CD14-positive monocyte (primary cell): Measurements from ENCODE around the gene CILP2. TPM values are rescaled to one million over a fixed set of nuclear protein-coding genes. Genes with fewer than 3 reads are reported as not detected.

Experiments
- DNase-seq, 3 donors: peaks; one replicate each; pipeline ENCODE4 v3.0.0-alpha.2; 2011 to 2022
- H2AFZ ChIP-seq: 2 replicates; pipeline ENCODE4 v1.6.0; 2012; ENCODE audit warnings: mild to moderate bottlenecking, low read depth, low read length, inconsistent platforms; ENCODE audit not compliant: insufficient read depth, poor library complexity, severe bottlenecking
- H3K27ac ChIP-seq, 2 donors: 1 replicate in 1 of 2; 2 replicates in 1 of 2; pipeline ENCODE4 v1.5.1; 2012 to 2013; ENCODE audit warnings: low read length in 2 of 2, control low read depth in 1 of 2, inconsistent platforms in 1 of 2, low read depth in 1 of 2, mild to moderate bottlenecking in 1 of 2
- H3K27me3 ChIP-seq, 2 donors: one replicate each; pipeline versions ENCODE4 v1.6.0 to v1.6.1; 2011 to 2013; ENCODE audit warnings: low read length in 2 of 2; ENCODE audit not compliant: control insufficient read depth in 2 of 2, insufficient read depth in 2 of 2
- H3K36me3 ChIP-seq, 2 donors: replicated peaks in 1 of 2; 1 replicate in 1 of 2; 2 replicates in 1 of 2; pipeline versions ENCODE4 v1.5.1 to v1.6.1; 2012 to 2013; ENCODE audit warnings: low read length in 2 of 2, control low read depth in 1 of 2, inconsistent platforms in 1 of 2, mild to moderate bottlenecking in 1 of 2; ENCODE audit not compliant: insufficient read depth in 2 of 2, control insufficient read depth in 1 of 2
- H3K4me1 ChIP-seq, 2 donors: 1 replicate in 1 of 2; 2 replicates in 1 of 2; pipeline versions ENCODE4 v1.5.1 to v1.6.1; 2012 to 2013; ENCODE audit warnings: low read length in 2 of 2, control low read depth in 1 of 2, inconsistent platforms in 1 of 2, mild to moderate bottlenecking in 1 of 2, moderate library complexity in 1 of 2; ENCODE audit not compliant: insufficient read depth in 2 of 2, control insufficient read depth in 1 of 2
- H3K4me2 ChIP-seq: replicated peaks from 2 replicates; pipeline ENCODE3; 2012; ENCODE audit warnings: low read length, moderate library complexity, mild to moderate bottlenecking; ENCODE audit not compliant: poor library complexity, severe bottlenecking; ENCODE audit errors: extremely low read depth
- H3K4me3 ChIP-seq, 3 experiments: fragments of 200-600 bp in 1 of 3; sonication (generic) in 1 of 3; replicated peaks in 1 of 3; 1 replicate in 2 of 3; 2 replicates in 1 of 3; pipeline ENCODE4 v1.5.1; 2011 to 2013; ENCODE audit warnings: low read length in 3 of 3, mild to moderate bottlenecking in 3 of 3, control low read depth in 2 of 3, low read depth in 2 of 3, inconsistent platforms in 1 of 3, moderate library complexity in 1 of 3
- H3K79me2 ChIP-seq: 2 replicates; pipeline ENCODE4 v1.6.0; 2012; ENCODE audit warnings: mild to moderate bottlenecking, control low read depth, inconsistent platforms, low read length, moderate library complexity; ENCODE audit not compliant: insufficient read depth
- H3K9ac ChIP-seq: 2 replicates; pipeline ENCODE4 v1.6.0; 2017; ENCODE audit warnings: low read length, mild to moderate bottlenecking; ENCODE audit not compliant: insufficient read depth, poor library complexity, severe bottlenecking
- H3K9me3 ChIP-seq, 2 donors: replicated peaks in 1 of 2; 1 replicate in 1 of 2; 2 replicates in 1 of 2; pipeline versions ENCODE4 v1.5.1 to v1.6.1; 2012 to 2013; ENCODE audit warnings: low read length in 2 of 2, control low read depth in 1 of 2; ENCODE audit not compliant: control insufficient read depth in 1 of 2, insufficient read depth in 1 of 2
- H4K20me1 ChIP-seq: 2 replicates; pipeline ENCODE4 v1.6.0; 2012; ENCODE audit warnings: mild to moderate bottlenecking, low read length, control low read depth, moderate library complexity; ENCODE audit not compliant: insufficient read depth
- H3K27ac Mint-ChIP-seq, 7 donors: one replicate each; pipeline ENCODE4 v1.8.0; 2020; ENCODE audit warnings: mild to moderate bottlenecking in 7 of 7, mixed read lengths in 7 of 7, moderate library complexity in 6 of 7, inconsistent platforms in 2 of 7
- H3K27me3 Mint-ChIP-seq, 3 donors: one replicate each; pipeline ENCODE4 v1.8.0; 2021 to 2022; ENCODE audit warnings: low read depth in 3 of 3, mild to moderate bottlenecking in 3 of 3, mixed read lengths in 3 of 3, moderate library complexity in 3 of 3, inconsistent platforms in 1 of 3
- H3K36me3 Mint-ChIP-seq, 2 donors: one replicate each; pipeline ENCODE4 v1.8.0; 2020; ENCODE audit warnings: mixed read lengths in 2 of 2, inconsistent platforms in 1 of 2, mild to moderate bottlenecking in 1 of 2
- H3K4me1 Mint-ChIP-seq: one replicate; pipeline ENCODE4 v1.8.0; 2020; ENCODE audit warnings: mild to moderate bottlenecking, mixed read lengths
- H3K4me3 Mint-ChIP-seq, 2 donors: one replicate each; pipeline ENCODE4 v1.8.0; 2020; ENCODE audit warnings: mild to moderate bottlenecking in 2 of 2, mixed read lengths in 2 of 2, moderate library complexity in 1 of 2
- H3K9me3 Mint-ChIP-seq, 7 donors: one replicate each; pipeline ENCODE4 v1.8.0; 2020 to 2022; ENCODE audit warnings: mixed read lengths in 7 of 7, mild to moderate bottlenecking in 6 of 7, moderate library complexity in 6 of 7, inconsistent platforms in 2 of 7
- WGBS: methylation state at CpG from one replicate; pipeline ENCODE4 v1.1.5; 2013; ENCODE audit warnings: missing lambda C conversion rate; ENCODE audit not compliant: insufficient coverage; 5-methylcytosine and 5-hydroxymethylcytosine counted together
- intact Hi-C, 2 donors: fragments of 100-400 bp; cut with micrococcal nuclease; formaldehyde crosslinking; loops; one replicate each; pipeline versions ENCODE4 v1.15.0 to v1.15.1; 2023
- polyA plus RNA-seq, 3 donors: library from polyadenylated mRNA; depleted of rRNA in 1 of 3; unstranded in 2 of 3; stranded (reverse) in 1 of 3; fragments of 300-500 nt in 2 of 3; fragments of >200 nt in 1 of 3; fragmentation: Illumina TruSeq in 2 of 3; gene quantifications; 1 replicate in 2 of 3; 2 replicates in 1 of 3; pipeline ENCODE4 v1.2.3, GENCODE V29; 2012 to 2021
- TF ChIP-seq, protein P1 (sequence below): fragments of 200-600 bp; IDR thresholded peaks from one replicate; pipeline ENCODE4 v1.8.0; 2022; ENCODE audit warnings: antibody characterized with exemption, mild to moderate bottlenecking

Gene CILP2
- polyA plus RNA-seq, 3 donors: 0.04 TPM; not detected in 2

DNA sequence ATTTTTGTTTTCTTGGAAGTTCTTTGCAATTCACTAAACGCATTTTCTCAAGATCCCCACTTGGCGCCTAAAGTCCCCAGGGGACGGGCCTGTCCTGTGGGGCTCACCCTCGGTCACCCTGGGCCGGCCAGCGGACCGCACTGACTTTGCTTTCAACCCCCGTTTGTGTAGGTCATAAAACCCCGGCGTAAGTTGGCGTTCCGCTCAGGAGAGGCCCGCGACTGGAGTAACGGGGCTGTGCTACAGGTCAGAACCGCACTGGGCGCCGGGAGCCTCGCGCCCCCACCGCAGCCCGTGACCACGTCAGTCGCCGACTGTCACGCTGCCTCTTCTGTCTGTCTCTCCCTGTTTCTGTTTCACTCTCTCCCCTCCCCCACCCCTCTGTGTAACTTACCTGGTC lies 36.3 kb upstream of the CILP2 start:
- Histone ChIP-seq H3K79me2 (no peaks in the 10 kb centered on the region), H3K27me3 (no peaks in the 10 kb centered on the region), H3K4me2 (no peak overlapping the region), H3K9ac (no peak overlapping the region), H4K20me1 (peaks cover 31% of the 10 kb centered on the region), H2AFZ (no peak overlapping the region), H3K36me3 (peaks cover 97 to 100% of the 10 kb centered on the region in 2 donors), H3K4me3 (no peak overlapping the region), H3K27ac (no peak overlapping the region), H3K4me1 (no peaks in the 10 kb centered on the region), H3K9me3 (no peaks in the 10 kb centered on the region)
- TF ChIP-seq, protein P1, sequence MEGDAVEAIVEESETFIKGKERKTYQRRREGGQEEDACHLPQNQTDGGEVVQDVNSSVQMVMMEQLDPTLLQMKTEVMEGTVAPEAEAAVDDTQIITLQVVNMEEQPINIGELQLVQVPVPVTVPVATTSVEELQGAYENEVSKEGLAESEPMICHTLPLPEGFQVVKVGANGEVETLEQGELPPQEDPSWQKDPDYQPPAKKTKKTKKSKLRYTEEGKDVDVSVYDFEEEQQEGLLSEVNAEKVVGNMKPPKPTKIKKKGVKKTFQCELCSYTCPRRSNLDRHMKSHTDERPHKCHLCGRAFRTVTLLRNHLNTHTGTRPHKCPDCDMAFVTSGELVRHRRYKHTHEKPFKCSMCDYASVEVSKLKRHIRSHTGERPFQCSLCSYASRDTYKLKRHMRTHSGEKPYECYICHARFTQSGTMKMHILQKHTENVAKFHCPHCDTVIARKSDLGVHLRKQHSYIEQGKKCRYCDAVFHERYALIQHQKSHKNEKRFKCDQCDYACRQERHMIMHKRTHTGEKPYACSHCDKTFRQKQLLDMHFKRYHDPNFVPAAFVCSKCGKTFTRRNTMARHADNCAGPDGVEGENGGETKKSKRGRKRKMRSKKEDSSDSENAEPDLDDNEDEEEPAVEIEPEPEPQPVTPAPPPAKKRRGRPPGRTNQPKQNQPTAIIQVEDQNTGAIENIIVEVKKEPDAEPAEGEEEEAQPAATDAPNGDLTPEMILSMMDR: no peak
- H3K4me1 Mint-ChIP-seq: peaks cover 2% of the 10 kb centered on the region
- H3K9me3 Mint-ChIP-seq: peaks cover 0 to 5% (median 0%) of the 10 kb centered on the region in 7 donors
- peaks cover 0 to 3% (median 0%) of the 10 kb centered on the region in 3 donors for H3K27me3 Mint-ChIP-seq
- no peak for DNase-seq
- no peak overlapping the region for H3K4me3 Mint-ChIP-seq
- WGBS: 99% methylated on average over 11 of the region's 26 CpGs
- H3K27ac Mint-ChIP-seq: peak overlapping the region in 1 of 7 donors; percentile 19
- peaks cover 94 to 98% of the 10 kb centered on the region in 2 donors for H3K36me3 Mint-ChIP-seq
- intact Hi-C loops: no loop called here

DNA sequence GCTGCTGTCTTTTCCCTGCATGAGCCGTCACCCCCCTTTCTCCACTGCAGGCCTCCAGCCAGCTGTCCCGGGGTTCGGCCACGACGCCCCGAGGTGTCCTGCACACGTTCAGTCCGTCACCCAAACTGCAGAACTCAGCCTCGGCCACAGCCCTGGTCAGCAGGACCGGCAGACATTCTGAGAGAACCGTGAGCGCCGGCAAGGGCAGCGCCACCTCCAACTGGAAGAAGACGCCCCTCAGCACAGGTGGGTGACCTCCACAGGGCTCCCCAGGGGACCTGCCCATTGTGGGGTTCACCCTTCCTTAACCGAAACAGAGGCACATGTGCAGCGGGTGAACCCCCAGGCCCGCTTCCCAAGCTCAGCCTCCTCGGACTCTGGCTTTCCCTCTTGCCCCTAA lies 35.8 kb upstream of the CILP2 start:
- intact Hi-C loops: no loop called here
- peaks cover 0 to 3% (median 0%) of the 10 kb centered on the region in 3 donors for H3K27me3 Mint-ChIP-seq
- Histone ChIP-seq H3K27ac (no peak overlapping the region), H3K9ac (no peak overlapping the region), H2AFZ (no peak overlapping the region), H3K36me3 (peaks cover 97 to 100% of the 10 kb centered on the region in 2 donors), H3K79me2 (no peaks in the 10 kb centered on the region), H3K4me2 (no peak overlapping the region), H3K4me1 (no peaks in the 10 kb centered on the region), H3K9me3 (no peaks in the 10 kb centered on the region), H4K20me1 (peaks cover 31% of the 10 kb centered on the region), H3K4me3 (no peak overlapping the region), H3K27me3 (no peaks in the 10 kb centered on the region)
- peak overlapping the region in 3 of 7 donors; percentile 27 to 30 (median 30) for H3K27ac Mint-ChIP-seq
- WGBS: 94% methylated on average over 16 of the region's 19 CpGs
- peaks cover 93 to 98% of the 10 kb centered on the region in 2 donors for H3K36me3 Mint-ChIP-seq
- peaks cover 0 to 5% (median 0%) of the 10 kb centered on the region in 7 donors for H3K9me3 Mint-ChIP-seq
- DNase-seq: no peak
- H3K4me3 Mint-ChIP-seq: no peak overlapping the region
- TF ChIP-seq, protein P1: no peak
- peaks cover 1% of the 10 kb centered on the region for H3K4me1 Mint-ChIP-seq
